ENCODE measurements around the gene TMX4.

Gene TMX4

GRCh38 chr20:8005575-8006366, 13.8 kb downstream of the TMX4 start:
- no peak overlapping the region for H3K27ac ChIP-seq
- TF ChIP-seq POLR2AphosphoS5 (IDR thresholded peaks at IDR 0.05; ENCODE audit: borderline replicate concordance, low read depth, low read length) (no peak), FOXP2 (optimal IDR thresholded peaks at IDR 0.05; ENCODE audit: control extremely low read depth, extremely low read length, insufficient read depth) (no peak), EZH2 (IDR thresholded peaks at IDR 0.05) (no peak)
- no peaks in the 10 kb centered on the region; the same call in 1 of the 2 replicates for H3K36me3 ChIP-seq (ENCODE audit: insufficient read depth, low read length)
- no peak for DNase-seq (ENCODE audit: low read depth, low spot score)
- H3K9me3 ChIP-seq (ENCODE audit: low read depth, low read length): no peaks in the 10 kb centered on the region
- no peak overlapping the region for H3K4me3 ChIP-seq
- no peak overlapping the region for H3K9ac ChIP-seq (ENCODE audit: insufficient read length)

GRCh38 chr20:8005033-8005432, 14.5 kb downstream of the TMX4 start:
- Histone ChIP-seq H3K36me3 (ENCODE audit: insufficient read depth, low read length) (no peaks in the 10 kb centered on the region; the same call in 1 of the 2 replicates), H3K9me3 (ENCODE audit: low read depth, low read length) (no peaks in the 10 kb centered on the region), H3K4me3 (no peak overlapping the region), H3K9ac (ENCODE audit: insufficient read length) (no peak overlapping the region), H3K27ac (no peak overlapping the region)
- DNase-seq (ENCODE audit: low read depth, low spot score): no peak
- TF ChIP-seq POLR2AphosphoS5 (IDR thresholded peaks at IDR 0.05; ENCODE audit: borderline replicate concordance, low read depth, low read length): no peak
- no peak for TF ChIP-seq FOXP2 (optimal IDR thresholded peaks at IDR 0.05; ENCODE audit: control extremely low read depth, extremely low read length, insufficient read depth)
- no peak for TF ChIP-seq EZH2 (IDR thresholded peaks at IDR 0.05)

GRCh38 chr20:8002056-8002455, 17.5 kb downstream of the TMX4 start:
- no peak overlapping the region for H3K27ac ChIP-seq
- peaks cover 4% of the 10 kb centered on the region; the same call in 1 of the 2 replicates for H3K36me3 ChIP-seq (ENCODE audit: insufficient read depth, low read length)
- no peak for DNase-seq (ENCODE audit: low read depth, low spot score)
- H3K4me3 ChIP-seq: no peak overlapping the region
- no peak overlapping the region for H3K9ac ChIP-seq (ENCODE audit: insufficient read length)
- H3K9me3 ChIP-seq (ENCODE audit: low read depth, low read length): no peaks in the 10 kb centered on the region
- TF ChIP-seq FOXP2 (optimal IDR thresholded peaks at IDR 0.05; ENCODE audit: control extremely low read depth, extremely low read length, insufficient read depth) (no peak), POLR2AphosphoS5 (IDR thresholded peaks at IDR 0.05; ENCODE audit: borderline replicate concordance, low read depth, low read length) (no peak), EZH2 (IDR thresholded peaks at IDR 0.05) (no peak)

GRCh38 chr20:8000796-8001195, 18.8 kb downstream of the TMX4 start:
- TF ChIP-seq FOXP2 (optimal IDR thresholded peaks at IDR 0.05; ENCODE audit: control extremely low read depth, extremely low read length, insufficient read depth) (no peak), EZH2 (IDR thresholded peaks at IDR 0.05) (no peak), POLR2AphosphoS5 (IDR thresholded peaks at IDR 0.05; ENCODE audit: borderline replicate concordance, low read depth, low read length) (no peak)
- no peak for DNase-seq (ENCODE audit: low read depth, low spot score)

GRCh38 chr20:7996898-7997297, 22.7 kb downstream of the TMX4 start:
- no peak for DNase-seq (ENCODE audit: low read depth, low spot score)
- no peak overlapping the region for H3K4me3 ChIP-seq
- H3K36me3 ChIP-seq (ENCODE audit: insufficient read depth, low read length): peaks cover 31% of the 10 kb centered on the region
- no peaks in the 10 kb centered on the region for H3K9me3 ChIP-seq (ENCODE audit: low read depth, low read length)
- H3K9ac ChIP-seq (ENCODE audit: insufficient read length): no peak overlapping the region
- TF ChIP-seq POLR2AphosphoS5 (IDR thresholded peaks at IDR 0.05; ENCODE audit: borderline replicate concordance, low read depth, low read length) (no peak), FOXP2 (optimal IDR thresholded peaks at IDR 0.05; ENCODE audit: control extremely low read depth, extremely low read length, insufficient read depth) (no peak)
- no peak overlapping the region for H3K27ac ChIP-seq

More at GRCh38 chr20:8000796-8001195, 18.8 kb downstream of the TMX4 start:
- Histone ChIP-seq H3K9ac (ENCODE audit: insufficient read length) (no peak overlapping the region), H3K36me3 (ENCODE audit: insufficient read depth, low read length) (peaks cover 13% of the 10 kb centered on the region; the same call in 1 of the 2 replicates), H3K4me3 (no peak overlapping the region), H3K27ac (no peak overlapping the region), H3K9me3 (ENCODE audit: low read depth, low read length) (no peaks in the 10 kb centered on the region)

GRCh38 chr20:7994809-7995208, 24.8 kb downstream of the TMX4 start:
- Histone ChIP-seq H3K4me3 (no peak overlapping the region), H3K27ac (no peak overlapping the region), H3K36me3 (ENCODE audit: insufficient read depth, low read length) (peaks cover 31% of the 10 kb centered on the region), H3K9me3 (ENCODE audit: low read depth, low read length) (no peaks in the 10 kb centered on the region), H3K9ac (ENCODE audit: insufficient read length) (no peak overlapping the region)
- no peak for TF ChIP-seq FOXP2 (optimal IDR thresholded peaks at IDR 0.05; ENCODE audit: control extremely low read depth, extremely low read length, insufficient read depth)
- TF ChIP-seq POLR2AphosphoS5 (IDR thresholded peaks at IDR 0.05; ENCODE audit: borderline replicate concordance, low read depth, low read length): no peak
- no peak for TF ChIP-seq EZH2 (IDR thresholded peaks at IDR 0.05)
- DNase-seq (ENCODE audit: low read depth, low spot score): no peak

- no peak overlapping the region for H3K27ac ChIP-seq
- H3K4me3 ChIP-seq: no peak overlapping the region
- no peak for DNase-seq (ENCODE audit: low read depth, low spot score)
- H3K9me3 ChIP-seq (ENCODE audit: low read depth, low read length): no peaks in the 10 kb centered on the region
- peaks cover 29% of the 10 kb centered on the region for H3K36me3 ChIP-seq (ENCODE audit: insufficient read depth, low read length)
- TF ChIP-seq EZH2 (IDR thresholded peaks at IDR 0.05): no peak
- no peak for TF ChIP-seq FOXP2 (optimal IDR thresholded peaks at IDR 0.05; ENCODE audit: control extremely low read depth, extremely low read length, insufficient read depth)
- no peak for TF ChIP-seq POLR2AphosphoS5 (IDR thresholded peaks at IDR 0.05; ENCODE audit: borderline replicate concordance, low read depth, low read length)
- no peak overlapping the region for H3K9ac ChIP-seq (ENCODE audit: insufficient read length)
These were observed 25.9 kb downstream of the TMX4 start for GRCh38 chr20:7993703-7994102.

GRCh38 chr20:7993238-7993637, 26.3 kb downstream of the TMX4 start:
- Histone ChIP-seq H3K4me3 (no peak overlapping the region), H3K36me3 (ENCODE audit: insufficient read depth, low read length) (peaks cover 27% of the 10 kb centered on the region), H3K9ac (ENCODE audit: insufficient read length) (no peak overlapping the region), H3K27ac (no peak overlapping the region), H3K9me3 (ENCODE audit: low read depth, low read length) (no peaks in the 10 kb centered on the region)
- no peak for DNase-seq (ENCODE audit: low read depth, low spot score)
- TF ChIP-seq POLR2AphosphoS5 (IDR thresholded peaks at IDR 0.05; ENCODE audit: borderline replicate concordance, low read depth, low read length) (no peak), FOXP2 (optimal IDR thresholded peaks at IDR 0.05; ENCODE audit: control extremely low read depth, extremely low read length, insufficient read depth) (no peak), EZH2 (IDR thresholded peaks at IDR 0.05) (no peak)
